ENCODE data around the gene PICK1. TPM values are rescaled to one million over a fixed set of nuclear protein-coding genes. Genes with fewer than 3 reads are reported as not detected.

PICK1 gene
- total and polyA plus RNA-seq, 2 of the 13 experiments (the other 11 are each of a cell fraction or from before 2014, with no cell fraction given): 19.3 to 25.3 TPM

DNA sequence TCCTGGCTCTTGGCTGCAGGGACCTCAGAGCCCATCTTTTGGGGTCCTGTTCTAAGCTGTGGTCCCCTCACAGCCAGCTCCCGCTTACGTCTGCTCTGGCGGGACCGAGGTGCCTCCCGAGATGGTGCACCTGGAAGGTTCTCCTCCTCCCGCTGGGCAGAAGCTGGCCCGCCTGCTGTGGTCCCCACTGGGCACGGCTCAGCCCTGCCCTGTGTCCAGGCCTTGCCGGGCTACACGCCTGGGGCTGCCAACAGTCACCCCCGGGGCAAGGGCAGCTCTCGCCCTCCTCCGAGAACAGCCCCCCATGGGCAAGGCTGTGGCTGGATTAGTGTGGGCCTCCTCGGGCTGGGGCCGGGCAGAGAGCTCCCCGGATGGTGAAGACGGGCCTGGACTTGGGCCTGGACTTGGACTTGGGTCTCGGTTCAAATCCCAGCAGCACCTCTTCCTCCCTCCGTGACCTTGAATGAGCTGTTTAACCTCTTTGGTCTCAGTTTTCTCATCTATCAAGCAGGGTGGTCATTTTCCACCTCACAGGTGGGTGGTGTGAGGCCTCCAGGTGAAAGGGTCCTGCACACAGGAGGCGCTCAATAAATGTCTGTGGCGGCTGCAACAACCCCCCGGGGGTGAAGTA, 52.3 kb downstream of the PICK1 start:
- H3K79me2 ChIP-seq (ENCODE audit: insufficient read depth, low read length): peaks cover 3% of the 10 kb centered on the region
- H4K20me1 ChIP-seq (ENCODE audit: insufficient read depth, low read length): no peaks in the 10 kb centered on the region; the same call in 1 of the 2 replicates
- ChIA-PET POLR2A (interaction anchor here (0.8 to 6.1 kb wide), 3 partner anchors 26 to 174 kb away, joined by 3 to 60 read pairs (median 3); partner anchors contain the start of genes PLA2G6 and SLC16A8), CTCF (ENCODE audit: low intra/inter-chr PET ratio, low total read pairs) (no interaction called here)
- no peak overlapping the region for H3K4me3 ChIP-seq (replicated peaks in 1 of 3; ENCODE audit: insufficient read depth in 1 of 3, low read depth in 2 of 3, low read length in 3 of 3)
- peaks cover 0 to 15% of the 10 kb centered on the region in 2 experiments; a peak in 1 of 5 replicates for H3K36me3 ChIP-seq (replicated peaks in 1 of 2; ENCODE audit: control insufficient read depth in 1 of 2, insufficient read depth in 2 of 2, low read length in 2 of 2)
- in situ Hi-C loops (cut with HindIII; ENCODE audit: extremely low pct_ligation_motif_present, low pct_unique_long_range_greater_than_20kb): loop anchor here (10.0 kb wide), 1 partner anchor 95 kb away; the partner anchor contains the start of gene MAFF
- H2AFZ ChIP-seq (ENCODE audit: low read length): no peak overlapping the region
- peak overlapping the region; percentile 95 for H3K4me2 ChIP-seq (ENCODE audit: low read depth, low read length)
- BruUV-seq (replicated peaks): no TSS peak
- peaks cover 73% of the 10 kb centered on the region for H3K4me1 ChIP-seq (ENCODE audit: insufficient read depth, low read length)
- ATAC-seq (no peak), FAIRE-seq (no peak), DNase-seq (ENCODE audit: low spot score) (no peak)
- H3K9me3 ChIP-seq (ENCODE audit: low read length): no peaks in the 10 kb centered on the region
- 57% methylated on average over 9 of the region's 22 CpGs for WGBS (ENCODE audit: low lambda C conversion rate)
- intact Hi-C loops (cut with micrococcal nuclease; ENCODE audit: unreplicated experiment): loop anchor here (5.0 kb wide), 2 partner anchors 93 to 153 kb away; partner anchors contain the start of gene MAFF
- H3K27ac ChIP-seq (ENCODE audit: extremely low read length, insufficient read depth, low read length): peak overlapping the region; percentile 58
- H3K27me3 ChIP-seq (ENCODE audit: control insufficient read depth in 1 of 2, insufficient read depth in 2 of 2, low read length in 2 of 2): no peaks in the 10 kb centered on the region
- H3K9ac ChIP-seq (ENCODE audit: insufficient read depth, low read depth, low read length): no peak overlapping the region
- TF ChIP-seq IKZF4 (CRISPR knock-in tag; IDR thresholded peaks at IDR 0.05; ENCODE audit: borderline replicate concordance, low read depth, not compliant biosample characterization): no peak
- TF ChIP-seq ZNF607 (CRISPR knock-in tag; IDR thresholded peaks at IDR 0.05; ENCODE audit: borderline replicate concordance): no peak
- no peak for TF ChIP-seq NCOA1 (CRISPR knock-in tag; IDR thresholded peaks at IDR 0.05)
- TF ChIP-seq, protein P1, sequence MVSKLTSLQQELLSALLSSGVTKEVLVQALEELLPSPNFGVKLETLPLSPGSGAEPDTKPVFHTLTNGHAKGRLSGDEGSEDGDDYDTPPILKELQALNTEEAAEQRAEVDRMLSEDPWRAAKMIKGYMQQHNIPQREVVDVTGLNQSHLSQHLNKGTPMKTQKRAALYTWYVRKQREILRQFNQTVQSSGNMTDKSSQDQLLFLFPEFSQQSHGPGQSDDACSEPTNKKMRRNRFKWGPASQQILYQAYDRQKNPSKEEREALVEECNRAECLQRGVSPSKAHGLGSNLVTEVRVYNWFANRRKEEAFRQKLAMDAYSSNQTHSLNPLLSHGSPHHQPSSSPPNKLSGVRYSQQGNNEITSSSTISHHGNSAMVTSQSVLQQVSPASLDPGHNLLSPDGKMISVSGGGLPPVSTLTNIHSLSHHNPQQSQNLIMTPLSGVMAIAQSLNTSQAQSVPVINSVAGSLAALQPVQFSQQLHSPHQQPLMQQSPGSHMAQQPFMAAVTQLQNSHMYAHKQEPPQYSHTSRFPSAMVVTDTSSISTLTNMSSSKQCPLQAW (CRISPR knock-in tag; IDR thresholded peaks at IDR 0.05): no peak
- no peak for TF ChIP-seq SRSF4 (IDR thresholded peaks at IDR 0.05; ENCODE audit: low read depth, low read length, poor library complexity, severe bottlenecking)
- no peak for TF ChIP-seq MTA3 (CRISPR knock-in tag; IDR thresholded peaks at IDR 0.05)
- peak; percentile 57 for TF ChIP-seq HNF4A (CRISPR knock-in tag; IDR thresholded peaks at IDR 0.05)
- TF ChIP-seq ZNF670 (CRISPR knock-in tag; IDR thresholded peaks at IDR 0.05; ENCODE audit: borderline replicate concordance): no peak
- TF ChIP-seq RARG (CRISPR knock-in tag; IDR thresholded peaks at IDR 0.05; ENCODE audit: low read depth): no peak
- TF ChIP-seq TGIF2 (CRISPR knock-in tag; IDR thresholded peaks at IDR 0.05): no peak
- TF ChIP-seq NCOR1 (IDR thresholded peaks at IDR 0.05; ENCODE audit: borderline replicate concordance, low read length): no peak
- TF ChIP-seq, protein P2, sequence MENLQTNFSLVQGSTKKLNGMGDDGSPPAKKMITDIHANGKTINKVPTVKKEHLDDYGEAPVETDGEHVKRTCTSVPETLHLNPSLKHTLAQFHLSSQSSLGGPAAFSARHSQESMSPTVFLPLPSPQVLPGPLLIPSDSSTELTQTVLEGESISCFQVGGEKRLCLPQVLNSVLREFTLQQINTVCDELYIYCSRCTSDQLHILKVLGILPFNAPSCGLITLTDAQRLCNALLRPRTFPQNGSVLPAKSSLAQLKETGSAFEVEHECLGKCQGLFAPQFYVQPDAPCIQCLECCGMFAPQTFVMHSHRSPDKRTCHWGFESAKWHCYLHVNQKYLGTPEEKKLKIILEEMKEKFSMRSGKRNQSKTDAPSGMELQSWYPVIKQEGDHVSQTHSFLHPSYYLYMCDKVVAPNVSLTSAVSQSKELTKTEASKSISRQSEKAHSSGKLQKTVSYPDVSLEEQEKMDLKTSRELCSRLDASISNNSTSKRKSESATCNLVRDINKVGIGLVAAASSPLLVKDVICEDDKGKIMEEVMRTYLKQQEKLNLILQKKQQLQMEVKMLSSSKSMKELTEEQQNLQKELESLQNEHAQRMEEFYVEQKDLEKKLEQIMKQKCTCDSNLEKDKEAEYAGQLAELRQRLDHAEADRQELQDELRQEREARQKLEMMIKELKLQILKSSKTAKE (CRISPR knock-in tag; IDR thresholded peaks at IDR 0.05; ENCODE audit: borderline replicate concordance): 0 out of 2 replicates have a peak, but pooled peaks have one; percentile 12

Measured in HepG2 (cell line).